Measurements from ENCODE around the gene PLA2G4F. TPM values are rescaled to one million over a fixed set of nuclear protein-coding genes. Genes with fewer than 3 reads are reported as not detected.

PLA2G4F gene
- total RNA-seq, 4 donors from 2014 or later, result not detected

DNA sequence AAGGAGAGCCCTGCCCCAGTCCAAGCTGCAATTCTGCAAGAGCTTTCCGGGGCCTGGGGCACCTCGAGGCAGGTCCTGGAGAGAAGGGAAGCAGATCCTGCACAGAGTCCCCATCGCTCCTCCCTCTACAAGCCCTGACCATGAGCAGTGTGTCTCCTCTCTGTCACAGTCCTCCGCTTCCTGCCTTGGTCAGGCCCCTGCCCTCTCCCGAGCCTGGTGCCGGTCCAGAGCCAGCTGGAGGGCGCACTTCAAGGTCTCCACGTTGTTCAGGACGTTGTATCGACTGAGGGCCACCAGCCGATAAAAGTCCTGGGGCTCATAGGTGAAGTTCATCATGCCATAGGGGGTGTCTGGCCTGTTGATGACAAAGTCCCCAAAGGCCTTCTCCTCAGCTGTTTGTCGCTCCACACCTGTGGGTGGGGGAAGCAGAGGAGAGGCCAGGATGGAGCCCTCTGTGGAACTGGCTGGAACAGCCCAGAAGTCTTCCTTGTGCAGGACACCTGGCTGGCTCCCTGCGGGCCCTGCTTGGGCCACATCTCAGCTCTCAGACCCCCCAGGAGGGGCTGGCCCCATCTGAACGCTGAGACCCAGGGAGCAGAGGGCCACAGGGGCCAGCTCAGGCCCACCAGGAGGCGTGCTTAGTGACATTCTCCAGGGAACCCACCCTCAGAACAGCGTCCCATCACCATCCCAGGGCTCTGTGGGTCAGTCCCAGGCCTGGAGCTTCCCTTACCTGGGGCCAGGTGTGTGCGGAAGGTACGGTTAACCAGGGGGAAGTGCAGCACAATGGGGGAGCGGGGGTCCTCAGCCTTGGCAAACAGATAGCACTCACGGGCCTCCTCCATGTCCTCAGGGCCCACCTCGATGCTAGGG, 14.4 kb downstream of the PLA2G4F start:
- DNase-seq (ENCODE audit: low spot score in 2 of 2), result no peak
- TF ChIP-seq EP300 (IDR thresholded peaks at IDR 0.05) (no peak), CTCF (IDR thresholded peaks at IDR 0.05) (no peak), POLR2A (IDR thresholded peaks at IDR 0.05) (no peak)
- Histone ChIP-seq H3K27me3 (no peaks in the 10 kb centered on the region), H3K36me3 (no peaks in the 10 kb centered on the region), H3K4me3 (no peak overlapping the region), H3K27ac (no peak overlapping the region), H3K9me3 (no peaks in the 10 kb centered on the region), H3K4me1 (no peaks in the 10 kb centered on the region)
- 90 to 94% methylated on average over 6 to 18 of the region's 21 CpGs for WGBS, 2 donors

- TF ChIP-seq CTCF (IDR thresholded peaks at IDR 0.05) (no peak), EP300 (IDR thresholded peaks at IDR 0.05) (no peak), POLR2A (IDR thresholded peaks at IDR 0.05) (no peak)
- Histone ChIP-seq H3K27me3 (no peaks in the 10 kb centered on the region), H3K27ac (no peak overlapping the region), H3K36me3 (no peaks in the 10 kb centered on the region), H3K4me3 (no peak overlapping the region), H3K4me1 (no peaks in the 10 kb centered on the region), H3K9me3 (no peaks in the 10 kb centered on the region)
- 88 to 89% methylated on average over 7 of the region's 7 CpGs for WGBS, 2 donors
- no peak for DNase-seq (ENCODE audit: low spot score in 2 of 2)
These were observed 15.2 kb downstream of the PLA2G4F start for GRCh38 chr15:42141246-42141645.

DNA sequence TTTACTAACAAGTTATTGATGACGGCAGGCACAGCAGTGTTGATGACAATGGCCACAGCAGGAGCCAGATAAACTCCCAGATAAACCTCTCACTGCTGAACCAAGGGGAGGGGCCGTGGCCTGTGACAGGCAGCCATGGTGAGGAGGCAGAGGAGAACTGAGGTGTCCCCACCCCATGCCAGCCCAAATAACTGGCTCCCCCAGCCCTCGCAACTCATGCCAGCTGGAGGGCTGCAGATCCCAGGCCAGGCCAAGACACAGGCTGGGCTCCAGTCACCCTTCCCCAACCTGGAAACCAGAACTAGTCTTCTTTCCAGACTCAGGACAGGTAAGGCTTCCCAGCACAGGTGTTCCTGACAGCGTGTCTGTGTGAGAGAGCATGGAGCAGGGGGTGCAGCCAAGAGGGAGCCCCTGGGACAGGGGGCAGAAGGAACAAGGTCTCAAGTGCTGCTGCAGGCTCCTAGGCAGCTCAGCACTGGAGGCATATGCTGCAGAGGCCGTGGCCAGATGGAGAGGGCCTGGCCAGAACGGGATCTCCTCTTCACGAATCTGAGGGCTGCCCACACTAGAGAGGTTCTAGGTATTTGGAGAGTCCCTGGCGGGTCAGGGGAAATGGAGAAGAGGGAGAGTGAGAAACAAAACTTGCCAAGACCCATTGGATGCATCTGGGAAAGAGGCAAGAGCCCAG, 15.9 kb downstream of the PLA2G4F start:
- H3K9me3 ChIP-seq, result no peaks in the 10 kb centered on the region
- no peaks in the 10 kb centered on the region for H3K27me3 ChIP-seq
- 75 to 84% methylated on average over 8 of the region's 8 CpGs for WGBS, 2 donors
- H3K4me1 ChIP-seq, result no peaks in the 10 kb centered on the region
- H3K36me3 ChIP-seq, result no peaks in the 10 kb centered on the region
- DNase-seq (ENCODE audit: low spot score in 2 of 2), result no peak
- no peak for TF ChIP-seq EP300 (IDR thresholded peaks at IDR 0.05)
- H3K27ac ChIP-seq, result no peak overlapping the region
- no peak overlapping the region for H3K4me3 ChIP-seq

GRCh38 chr15:42139596-42139995, 16.8 kb downstream of the PLA2G4F start:
- Histone ChIP-seq H3K4me3 (no peak overlapping the region), H3K27me3 (no peaks in the 10 kb centered on the region), H3K9me3 (no peaks in the 10 kb centered on the region), H3K4me1 (no peaks in the 10 kb centered on the region), H3K36me3 (no peaks in the 10 kb centered on the region), H3K27ac (no peak overlapping the region)
- no peak for TF ChIP-seq CTCF (IDR thresholded peaks at IDR 0.05)
- TF ChIP-seq EP300 (IDR thresholded peaks at IDR 0.05), result no peak
- TF ChIP-seq POLR2A (IDR thresholded peaks at IDR 0.05), result no peak
- 67 to 68% methylated on average over 6 of the region's 6 CpGs for WGBS, 2 donors
- no peak for DNase-seq (ENCODE audit: low spot score in 2 of 2)

GRCh38 chr15:42138968-42139386, 17.5 kb downstream of the PLA2G4F start:
- Histone ChIP-seq H3K9me3 (no peaks in the 10 kb centered on the region), H3K36me3 (no peaks in the 10 kb centered on the region), H3K4me3 (no peak overlapping the region), H3K27me3 (no peaks in the 10 kb centered on the region), H3K4me1 (no peaks in the 10 kb centered on the region), H3K27ac (no peak overlapping the region)
- DNase-seq (ENCODE audit: low spot score in 2 of 2), result no peak
- 50 to 56% methylated on average over 3 of the region's 3 CpGs for WGBS, 2 donors
- TF ChIP-seq POLR2A (IDR thresholded peaks at IDR 0.05) (no peak), CTCF (IDR thresholded peaks at IDR 0.05) (no peak), EP300 (IDR thresholded peaks at IDR 0.05) (no peak)

All from tibial nerve (tissue), 4 donors.